Kidney (tissue), 14 donors: Measurements from ENCODE around the gene CLEC7A. TPM values are rescaled to one million over a fixed set of nuclear protein-coding genes. Genes with fewer than 3 reads are reported as not detected.

Experiments used
- DNase-seq, 5 donors: peaks; one replicate each; pipeline ENCODE4 v3.0.0-alpha.2; 2013 to 2020
- FAIRE-seq: peaks from 2 replicates; lab custom pipeline; 2012; peaks lifted over from hg19 to GRCh38; lab: Jason Lieb, UNC
- H3K27ac ChIP-seq, 2 donors: one replicate each; pipeline ENCODE4 v1.7.0; 2013; ENCODE audit warnings: low read depth in 2 of 2, low read length in 2 of 2, inconsistent platforms in 1 of 2
- H3K27me3 ChIP-seq: one replicate; pipeline ENCODE4 v1.7.1; 2013; ENCODE audit warnings: low read length, inconsistent platforms; ENCODE audit not compliant: control insufficient read depth, insufficient read depth
- H3K36me3 ChIP-seq, 3 donors: one replicate each; pipeline versions ENCODE4 v1.7.0 to v1.7.1; 2013; ENCODE audit warnings: low read length in 3 of 3, control low read depth in 1 of 3, inconsistent platforms in 1 of 3; ENCODE audit not compliant: insufficient read depth in 3 of 3, control insufficient read depth in 2 of 3
- H3K4me1 ChIP-seq, 3 donors: one replicate each; pipeline versions ENCODE4 v1.7.0 to v1.7.1; 2013; ENCODE audit warnings: low read length in 3 of 3, inconsistent platforms in 1 of 3, low read depth in 1 of 3; ENCODE audit not compliant: control insufficient read depth in 2 of 3, insufficient read depth in 2 of 3
- H3K4me3 ChIP-seq, 3 donors: one replicate each; pipeline versions ENCODE4 v1.7.0 to v1.8.1; 2013; ENCODE audit warnings: low read length in 3 of 3, control low read depth in 1 of 3, inconsistent platforms in 1 of 3
- H3K9ac ChIP-seq, 3 donors: one replicate each; pipeline versions ENCODE4 v1.7.0 to v1.7.1; 2013; ENCODE audit warnings: low read length in 3 of 3, control low read depth in 1 of 3, inconsistent platforms in 1 of 3
- H3K9me3 ChIP-seq, 3 donors: one replicate each; pipeline versions ENCODE4 v1.7.0 to v1.7.1; 2013; ENCODE audit warnings: low read length in 3 of 3, control low read depth in 1 of 3, inconsistent platforms in 1 of 3; ENCODE audit not compliant: control insufficient read depth in 2 of 3, insufficient read depth in 1 of 3
- CTCF ChIP-seq: IDR thresholded peaks from 3 replicates; pipeline ENCODE4 v1.5.1; 2012; ENCODE audit warnings: mild to moderate bottlenecking, moderate library complexity, borderline replicate concordance; ENCODE audit not compliant: insufficient read depth; ENCODE audit errors: extremely low read depth
- intact Hi-C: fragments of 100-400 bp; cut with DNase I; formaldehyde crosslinking; loops from one replicate; pipeline ENCODE4 v1.11.1; 2022
- polyA plus RNA-seq: library from polyadenylated mRNA; stranded (reverse); fragments of 350-450 nt; fragmentation: Illumina TruSeq; extraction: RNeasy Lipid Tissue Mini Kit (QIAGEN cat#74804); gene quantifications from one replicate; pipeline ENCODE4 v1.2.3, GENCODE V29; 2014; ENCODE audit warnings: low read depth, low replicate concordance; ENCODE audit not compliant: insufficient read depth
- total RNA-seq: library from RNA; stranded (reverse); fragmentation: NEBNext Ultra II Directional; extraction: Animal tissue kit (Norgen Biotek cat#: 25700); gene quantifications from one replicate; pipeline ENCODE4 v1.2.1, GENCODE V29; 2021
- donor health status: control.
- donor health status: control.
- donor health status: control.
- donor health status: control.
- donor health status: control.
- donor health status: DM: yes; HTN: yes; CAD: no.
- donor health status: Normal renal cell carcinoma (clear cell type).

CLEC7A gene
- total and polyA plus RNA-seq, 2 donors from 2014 or later: 0.43 to 20.0 TPM

DNA sequence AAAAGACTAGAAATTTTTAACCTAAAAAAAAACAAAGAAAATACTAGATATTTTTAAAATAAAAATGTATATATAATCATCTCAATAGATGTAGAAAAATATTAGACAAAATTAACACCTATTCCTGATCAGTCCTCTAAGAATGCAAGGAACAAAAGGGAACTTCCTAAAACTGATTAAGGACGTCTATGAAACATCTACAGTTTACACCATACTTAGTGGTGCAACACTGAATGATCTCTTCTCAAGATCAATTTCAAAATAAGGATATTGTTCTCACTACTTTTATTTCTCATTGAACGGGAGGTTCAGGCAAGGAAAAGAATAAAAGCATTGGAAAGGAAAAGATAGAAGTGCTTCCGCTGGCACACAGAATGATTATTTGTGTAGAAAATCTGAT lies 26.0 kb upstream of the CLEC7A start:
- Histone ChIP-seq H3K27ac (no peak overlapping the region), H3K9me3 (no peaks in the 10 kb centered on the region), H3K27me3 (no peaks in the 10 kb centered on the region), H3K4me3 (no peak overlapping the region), H3K36me3 (no peaks in the 10 kb centered on the region), H3K4me1 (peaks cover 0 to 6% (median 2%) of the 10 kb centered on the region in 3 donors), H3K9ac (no peak overlapping the region)
- DNase-seq: no peak
- TF ChIP-seq CTCF: no peak
- intact Hi-C loops: no loop called here
- FAIRE-seq: peak; percentile 76

- H3K4me1 ChIP-seq: peaks cover 0 to 6% (median 2%) of the 10 kb centered on the region in 3 donors
- TF ChIP-seq CTCF: no peak
- intact Hi-C loops: no loop called here
- H3K9ac ChIP-seq: peak overlapping the region in 1 of 3 donors; percentile 80
- H3K4me3 ChIP-seq: peak overlapping the region; percentile 66 to 84 (median 75)
- no peaks in the 10 kb centered on the region for H3K36me3 ChIP-seq
- peak overlapping the region; percentile 89 to 91 for H3K27ac ChIP-seq
- FAIRE-seq (no peak), DNase-seq (peak in 1 of 5 donors; percentile 7)
- no peaks in the 10 kb centered on the region for H3K9me3 ChIP-seq
- no peaks in the 10 kb centered on the region for H3K27me3 ChIP-seq
Observed at GRCh38 chr12:10154145-10154496, 24.1 kb upstream of the CLEC7A start.

DNA sequence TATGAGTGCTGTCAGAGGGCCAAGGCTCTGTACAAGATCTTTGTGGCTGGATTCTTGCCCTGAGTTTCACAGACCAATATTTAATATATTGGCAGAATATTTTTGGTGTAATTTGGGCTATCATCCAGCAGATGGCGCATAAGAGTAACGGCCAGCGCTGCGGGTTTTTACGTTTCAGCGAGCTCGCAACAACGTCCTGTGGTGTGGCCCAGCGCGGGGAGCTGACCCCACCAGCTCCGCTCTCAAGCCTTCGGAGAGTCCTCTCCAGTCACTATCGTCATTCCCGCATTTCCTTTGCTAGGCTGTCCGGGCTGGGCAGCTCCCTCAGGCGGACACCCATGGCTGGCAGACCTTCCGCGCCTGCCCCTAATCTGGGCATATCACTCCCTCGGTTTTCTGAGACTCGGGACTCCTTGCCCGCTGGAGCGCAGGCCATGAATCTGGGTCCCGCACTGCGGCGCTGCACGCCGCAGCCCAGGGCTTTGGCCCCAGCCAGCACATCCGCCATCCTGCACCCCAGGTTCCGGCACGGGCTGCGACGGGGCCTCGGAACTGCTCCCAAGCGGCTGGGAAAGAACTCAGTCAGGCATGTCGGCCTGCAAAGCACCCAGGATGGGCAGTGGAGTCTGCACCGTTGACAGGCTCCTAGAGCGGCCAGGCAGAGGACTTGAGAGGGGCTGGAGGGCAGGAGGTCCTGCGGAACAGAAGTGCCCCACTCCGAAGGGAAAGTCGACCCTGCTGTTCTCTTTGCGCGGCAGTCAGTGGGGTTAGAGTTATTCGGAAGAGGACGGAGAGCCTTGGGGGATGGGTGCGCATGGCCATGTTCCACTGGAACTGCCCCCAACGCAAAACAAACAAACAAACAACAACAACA lies 23.5 kb upstream of the CLEC7A start:
- peak overlapping the region; percentile 66 to 84 (median 75) for H3K4me3 ChIP-seq
- DNase-seq (peak; percentile 78 to 87 (median 83)), FAIRE-seq (no peak)
- H3K27me3 ChIP-seq: no peaks in the 10 kb centered on the region
- H3K36me3 ChIP-seq: no peaks in the 10 kb centered on the region
- H3K4me1 ChIP-seq: peaks cover 0 to 6% (median 2%) of the 10 kb centered on the region in 3 donors
- intact Hi-C loops: no loop called here
- H3K9ac ChIP-seq: peak overlapping the region; percentile 68 to 80 (median 80)
- TF ChIP-seq CTCF: peak; percentile 69
- H3K27ac ChIP-seq: peak overlapping the region; percentile 89 to 91
- no peaks in the 10 kb centered on the region for H3K9me3 ChIP-seq
